Measurements from ENCODE around the gene IQCK.

DNA sequence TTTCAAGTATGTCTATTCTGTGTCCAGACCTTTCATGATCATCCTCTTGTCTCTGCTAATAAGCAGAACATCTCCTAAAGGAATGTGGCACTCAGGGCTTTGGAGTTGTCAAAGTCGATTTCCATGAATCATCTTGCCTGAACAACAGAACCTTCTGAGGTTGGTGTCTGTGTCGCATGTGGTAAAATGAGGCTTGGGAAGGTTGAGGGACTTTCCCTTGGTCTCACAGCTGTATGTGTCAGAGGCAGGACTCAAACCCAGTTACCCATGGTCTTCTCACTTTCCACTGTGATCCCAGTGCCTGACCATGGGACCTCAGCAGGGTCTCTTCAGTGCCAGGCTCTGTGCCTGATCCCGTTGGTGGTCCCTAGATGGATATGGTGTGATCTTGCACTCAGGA, 170.8 kb downstream of the IQCK start:
- TF ChIP-seq CTCF (IDR thresholded peaks at IDR 0.05) (no peak), POLR2A (IDR thresholded peaks at IDR 0.05) (no peak)

Measured in thyroid gland (tissue), 4 donors.